HEK293 (cell line): ENCODE measurements around the gene NDRG4.

Experiments used
- ZNF292 ChIP-seq: fragments of 450-650 bp; formaldehyde crosslinking; IDR thresholded peaks from 2 replicates; pipeline ENCODE4 v1.5.1; 2016; ENCODE audit warnings: low read depth, missing biosample characterization, missing genetic modification characterization, borderline replicate concordance
- ZNF350 ChIP-seq: fragments of 450-650 bp; formaldehyde crosslinking; IDR thresholded peaks from 2 replicates; pipeline ENCODE4 v1.5.0; 2017; ENCODE audit warnings: missing biosample characterization, mild to moderate bottlenecking, missing genetic modification characterization
- ZSCAN23 ChIP-seq: fragments of 450-650 bp; formaldehyde crosslinking; IDR thresholded peaks from 2 replicates; pipeline ENCODE4 v1.5.1; 2016; ENCODE audit warnings: missing biosample characterization, missing genetic modification characterization
- TF ChIP-seq, protein P1 (sequence below): fragments of 450-650 bp; formaldehyde crosslinking; IDR thresholded peaks from 2 replicates; pipeline ENCODE4 v1.5.1; 2017; ENCODE audit warnings: missing biosample characterization, missing genetic modification characterization
- TF ChIP-seq, protein P2 (sequence below): fragments of 450-650 bp; formaldehyde crosslinking; IDR thresholded peaks from 2 replicates; pipeline ENCODE4 v1.5.1; 2016; ENCODE audit warnings: missing biosample characterization, missing genetic modification characterization
- TF ChIP-seq, protein P3 (sequence below): fragments of 450-650 bp; formaldehyde crosslinking; IDR thresholded peaks from 2 replicates; pipeline ENCODE4 v1.5.1; 2016; ENCODE audit warnings: missing biosample characterization, missing genetic modification characterization, low read depth

DNA sequence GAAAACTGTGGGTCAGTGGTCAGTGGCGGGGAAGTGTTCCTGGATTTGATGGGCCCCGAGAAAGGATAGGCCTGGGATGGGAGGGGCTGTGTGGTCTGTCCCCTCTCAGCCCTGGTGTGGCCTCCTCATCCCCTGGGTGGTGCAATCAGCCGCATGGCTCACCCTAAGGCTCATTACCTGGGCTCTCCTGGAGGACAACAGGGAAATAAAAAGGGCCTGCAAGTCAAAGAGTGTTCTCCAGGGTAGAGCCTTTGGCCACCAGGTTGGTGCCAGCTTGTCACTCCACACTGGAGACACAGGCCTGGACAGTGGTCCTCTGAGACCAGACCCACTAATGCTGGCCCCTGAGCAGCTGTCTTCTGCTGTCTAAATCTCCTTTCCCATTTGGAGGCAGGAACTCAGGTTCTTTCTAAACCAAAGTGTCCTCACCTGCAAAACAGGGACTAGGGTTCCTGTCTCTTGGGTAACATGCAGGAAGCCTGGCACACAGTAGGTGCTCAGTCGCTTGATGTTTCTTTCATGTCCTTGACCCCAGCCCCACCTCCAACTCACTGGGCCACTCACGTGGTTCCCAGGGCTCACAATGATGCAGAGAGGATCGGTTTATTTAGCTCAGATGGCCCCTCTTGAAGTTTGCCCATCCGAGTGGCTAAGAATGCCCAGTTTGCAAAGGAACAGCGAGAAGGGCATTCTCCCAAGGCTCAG is 2.4 kb downstream of the NDRG4 start:
- TF ChIP-seq ZNF350 (tag by site-specific recombination) (no peak), ZSCAN23 (no peak), ZNF292 (tag by site-specific recombination) (no peak)
- TF ChIP-seq, protein P1, sequence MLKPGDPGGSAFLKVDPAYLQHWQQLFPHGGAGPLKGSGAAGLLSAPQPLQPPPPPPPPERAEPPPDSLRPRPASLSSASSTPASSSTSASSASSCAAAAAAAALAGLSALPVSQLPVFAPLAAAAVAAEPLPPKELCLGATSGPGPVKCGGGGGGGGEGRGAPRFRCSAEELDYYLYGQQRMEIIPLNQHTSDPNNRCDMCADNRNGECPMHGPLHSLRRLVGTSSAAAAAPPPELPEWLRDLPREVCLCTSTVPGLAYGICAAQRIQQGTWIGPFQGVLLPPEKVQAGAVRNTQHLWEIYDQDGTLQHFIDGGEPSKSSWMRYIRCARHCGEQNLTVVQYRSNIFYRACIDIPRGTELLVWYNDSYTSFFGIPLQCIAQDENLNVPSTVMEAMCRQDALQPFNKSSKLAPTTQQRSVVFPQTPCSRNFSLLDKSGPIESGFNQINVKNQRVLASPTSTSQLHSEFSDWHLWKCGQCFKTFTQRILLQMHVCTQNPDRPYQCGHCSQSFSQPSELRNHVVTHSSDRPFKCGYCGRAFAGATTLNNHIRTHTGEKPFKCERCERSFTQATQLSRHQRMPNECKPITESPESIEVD, result no peak
- TF ChIP-seq, protein P2, sequence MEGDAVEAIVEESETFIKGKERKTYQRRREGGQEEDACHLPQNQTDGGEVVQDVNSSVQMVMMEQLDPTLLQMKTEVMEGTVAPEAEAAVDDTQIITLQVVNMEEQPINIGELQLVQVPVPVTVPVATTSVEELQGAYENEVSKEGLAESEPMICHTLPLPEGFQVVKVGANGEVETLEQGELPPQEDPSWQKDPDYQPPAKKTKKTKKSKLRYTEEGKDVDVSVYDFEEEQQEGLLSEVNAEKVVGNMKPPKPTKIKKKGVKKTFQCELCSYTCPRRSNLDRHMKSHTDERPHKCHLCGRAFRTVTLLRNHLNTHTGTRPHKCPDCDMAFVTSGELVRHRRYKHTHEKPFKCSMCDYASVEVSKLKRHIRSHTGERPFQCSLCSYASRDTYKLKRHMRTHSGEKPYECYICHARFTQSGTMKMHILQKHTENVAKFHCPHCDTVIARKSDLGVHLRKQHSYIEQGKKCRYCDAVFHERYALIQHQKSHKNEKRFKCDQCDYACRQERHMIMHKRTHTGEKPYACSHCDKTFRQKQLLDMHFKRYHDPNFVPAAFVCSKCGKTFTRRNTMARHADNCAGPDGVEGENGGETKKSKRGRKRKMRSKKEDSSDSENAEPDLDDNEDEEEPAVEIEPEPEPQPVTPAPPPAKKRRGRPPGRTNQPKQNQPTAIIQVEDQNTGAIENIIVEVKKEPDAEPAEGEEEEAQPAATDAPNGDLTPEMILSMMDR (tag by site-specific recombination), result no peak
- TF ChIP-seq, protein P3, sequence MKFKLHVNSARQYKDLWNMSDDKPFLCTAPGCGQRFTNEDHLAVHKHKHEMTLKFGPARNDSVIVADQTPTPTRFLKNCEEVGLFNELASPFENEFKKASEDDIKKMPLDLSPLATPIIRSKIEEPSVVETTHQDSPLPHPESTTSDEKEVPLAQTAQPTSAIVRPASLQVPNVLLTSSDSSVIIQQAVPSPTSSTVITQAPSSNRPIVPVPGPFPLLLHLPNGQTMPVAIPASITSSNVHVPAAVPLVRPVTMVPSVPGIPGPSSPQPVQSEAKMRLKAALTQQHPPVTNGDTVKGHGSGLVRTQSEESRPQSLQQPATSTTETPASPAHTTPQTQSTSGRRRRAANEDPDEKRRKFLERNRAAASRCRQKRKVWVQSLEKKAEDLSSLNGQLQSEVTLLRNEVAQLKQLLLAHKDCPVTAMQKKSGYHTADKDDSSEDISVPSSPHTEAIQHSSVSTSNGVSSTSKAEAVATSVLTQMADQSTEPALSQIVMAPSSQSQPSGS (tag by site-specific recombination), result no peak
